HG03521 (cell line): Measurements from ENCODE around the gene OPRL1.

Experiments
- ATAC-seq: cut with Tn5 transposase; IDR thresholded peaks from one replicate; pipeline ENCODE4 v1.9.1; 2021; ENCODE audit warnings: mild to moderate bottlenecking, moderate library complexity; ENCODE audit not compliant: unreplicated experiment

The OPRL1 gene

DNA sequence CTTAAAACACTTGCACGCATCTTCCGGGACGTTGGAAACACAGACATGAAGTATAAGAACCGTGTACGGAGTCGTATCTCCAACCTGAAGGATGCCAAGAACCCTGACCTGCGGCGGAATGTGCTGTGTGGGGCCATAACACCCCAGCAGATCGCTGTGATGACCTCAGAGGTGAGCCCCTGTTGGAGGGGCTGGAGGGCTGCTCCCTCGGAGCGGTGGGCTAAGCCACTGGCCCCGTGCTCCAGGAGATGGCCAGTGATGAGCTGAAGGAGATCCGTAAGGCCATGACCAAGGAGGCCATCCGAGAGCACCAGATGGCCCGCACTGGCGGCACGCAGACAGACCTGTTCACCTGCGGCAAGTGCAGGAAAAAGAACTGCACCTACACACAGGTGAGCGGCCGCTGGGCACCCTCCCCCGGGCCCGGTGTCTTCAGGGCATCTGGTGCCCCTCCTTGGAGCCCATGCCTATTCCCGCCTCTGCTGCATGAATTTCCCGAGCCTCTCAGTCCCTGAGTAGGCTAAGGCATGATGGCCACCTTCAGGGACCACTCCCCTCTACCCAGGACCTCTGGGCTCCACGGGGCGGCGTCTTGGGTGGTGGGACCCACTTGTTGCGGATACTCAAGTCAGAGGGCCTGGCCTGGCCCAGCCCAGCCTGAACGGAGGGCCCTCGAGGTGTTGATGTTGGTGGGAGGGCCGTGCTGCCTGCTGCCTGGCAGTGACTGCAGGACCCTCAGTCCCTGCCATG lies 9.5 kb upstream of the OPRL1 start:
- ATAC-seq, result no peak

DNA sequence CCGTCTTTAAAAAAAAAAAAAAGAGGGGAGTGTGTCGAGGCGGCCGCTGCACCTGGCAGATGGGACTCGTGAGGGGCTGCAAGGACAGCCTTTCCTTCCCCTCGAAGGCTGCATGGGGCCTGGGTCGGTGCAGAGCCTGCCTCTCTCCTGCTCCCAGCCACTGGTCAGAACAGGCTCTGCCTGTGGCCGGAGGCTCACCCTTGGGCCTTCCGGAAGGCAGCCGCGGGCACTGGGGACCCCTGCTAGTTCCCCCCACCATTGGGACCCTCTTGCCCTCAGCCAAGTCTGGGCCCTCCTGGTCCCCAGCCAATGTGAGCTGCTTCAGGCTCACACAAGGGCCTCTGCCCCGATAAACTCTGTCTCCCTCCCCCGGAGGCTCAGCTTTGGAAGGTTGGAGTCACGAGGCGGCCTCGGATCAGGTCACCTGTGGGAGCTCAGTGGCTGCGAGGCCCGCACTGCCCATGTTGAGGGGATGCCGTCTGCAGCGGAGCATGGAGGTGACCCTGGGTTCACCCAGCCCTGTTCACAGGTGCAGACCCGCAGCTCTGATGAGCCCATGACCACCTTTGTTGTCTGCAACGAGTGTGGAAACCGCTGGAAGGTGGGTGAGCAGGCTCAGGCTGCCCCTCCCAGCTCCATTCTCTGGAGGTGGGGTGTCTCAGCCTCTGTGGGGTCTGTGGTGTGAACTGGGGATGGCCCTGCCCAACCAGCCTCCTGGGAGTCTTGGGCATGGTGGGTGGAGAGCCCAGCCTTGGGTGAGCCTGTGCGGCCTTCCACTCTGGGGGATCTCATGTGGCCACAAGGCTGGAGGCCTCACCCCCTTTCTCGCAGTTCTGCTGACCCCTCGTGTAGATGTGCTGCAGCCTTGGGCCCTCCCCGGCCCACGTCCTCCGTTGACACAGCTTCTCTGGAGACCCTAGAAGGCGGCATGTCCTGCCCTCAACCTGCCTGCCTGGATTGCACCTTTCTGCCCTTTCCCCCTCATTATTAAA lies 8.2 kb upstream of the OPRL1 start:
- ATAC-seq, result no peak

GRCh38 chr20:64072498-64073063 lies 7.3 kb upstream of the OPRL1 start:
- no peak for ATAC-seq

DNA sequence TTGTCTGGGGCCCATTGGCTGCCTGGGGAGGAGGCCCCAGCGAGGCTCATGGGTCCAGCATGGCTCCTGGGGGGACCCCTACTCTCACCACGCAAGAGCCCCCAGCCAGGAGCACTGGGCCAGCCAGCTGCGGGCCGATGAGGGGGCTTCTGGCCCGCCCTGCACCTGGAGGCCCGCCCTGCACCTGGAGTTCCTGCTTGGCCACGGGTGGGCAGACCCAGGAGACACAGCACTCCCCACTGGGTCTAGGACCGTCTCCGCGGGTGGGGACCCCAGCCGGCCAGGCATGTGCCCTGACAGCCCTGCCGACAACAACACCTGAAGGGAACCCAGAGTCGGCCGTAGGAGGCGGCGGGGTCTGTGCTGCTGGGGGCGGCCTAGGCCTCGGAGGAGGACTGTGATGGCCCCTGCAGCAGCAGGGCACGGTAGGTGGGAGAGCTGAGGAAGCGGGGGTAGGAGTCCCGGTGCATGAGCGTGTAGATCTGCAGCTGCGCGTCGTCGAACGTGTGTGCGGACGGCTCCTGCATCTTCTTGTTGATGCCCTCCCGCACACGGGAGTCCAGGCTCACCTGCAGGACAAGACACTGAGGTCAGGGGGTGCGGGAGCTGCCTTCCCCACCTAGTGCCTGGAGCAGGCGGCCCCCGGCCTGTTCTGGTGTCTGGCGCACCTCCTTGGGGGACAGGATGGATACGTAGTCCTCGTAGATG lies 6.3 kb upstream of the OPRL1 start:
- no peak for ATAC-seq

GRCh38 chr20:64074184-64074789 lies 5.6 kb upstream of the OPRL1 start:
- no peak for ATAC-seq

GRCh38 chr20:64074963-64075362 lies 4.9 kb upstream of the OPRL1 start:
- ATAC-seq, result no peak

DNA sequence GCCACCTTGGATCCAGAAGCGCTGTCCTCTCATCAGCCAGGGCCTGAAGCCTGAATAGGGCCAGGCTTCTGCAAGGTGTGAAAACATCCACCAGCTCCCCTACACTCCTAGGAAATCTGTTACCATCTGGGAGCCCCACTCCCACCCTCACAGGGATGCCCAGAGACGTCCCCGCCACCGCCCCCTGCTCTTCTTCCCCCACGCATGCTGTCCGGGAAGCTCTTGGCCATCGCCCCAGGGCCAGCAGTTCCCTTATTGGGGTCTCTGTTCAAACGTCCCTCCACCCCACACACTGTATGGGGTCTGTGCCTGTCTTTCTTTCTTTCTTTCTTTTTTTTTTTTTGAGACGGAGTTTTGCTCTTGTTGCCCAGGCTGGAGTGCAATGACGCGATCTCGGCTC lies 4.3 kb upstream of the OPRL1 start:
- no peak for ATAC-seq

GRCh38 chr20:64076061-64076997 lies 3.6 kb upstream of the OPRL1 start:
- ATAC-seq, result no peak

- no peak for ATAC-seq
Measured at GRCh38 chr20:64077094-64077493, 2.8 kb upstream of the OPRL1 start.

DNA sequence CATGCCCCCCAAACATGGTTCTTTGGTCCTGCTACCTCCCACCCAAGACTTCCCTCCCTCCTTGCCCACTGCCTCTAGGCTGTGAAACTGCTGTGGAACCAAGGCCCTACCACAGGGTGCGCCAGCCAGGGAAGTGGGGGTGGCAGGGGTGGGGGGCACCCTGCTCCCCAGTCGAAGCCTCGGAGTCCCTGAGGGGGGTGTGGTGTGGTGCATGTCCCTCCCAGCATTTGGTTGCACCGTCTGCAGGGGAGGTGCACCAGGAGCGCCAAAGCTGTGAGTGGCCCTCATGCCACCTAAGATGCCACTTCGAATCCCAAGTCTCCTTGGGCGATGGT lies 2.4 kb upstream of the OPRL1 start:
- ATAC-seq, result no peak

DNA sequence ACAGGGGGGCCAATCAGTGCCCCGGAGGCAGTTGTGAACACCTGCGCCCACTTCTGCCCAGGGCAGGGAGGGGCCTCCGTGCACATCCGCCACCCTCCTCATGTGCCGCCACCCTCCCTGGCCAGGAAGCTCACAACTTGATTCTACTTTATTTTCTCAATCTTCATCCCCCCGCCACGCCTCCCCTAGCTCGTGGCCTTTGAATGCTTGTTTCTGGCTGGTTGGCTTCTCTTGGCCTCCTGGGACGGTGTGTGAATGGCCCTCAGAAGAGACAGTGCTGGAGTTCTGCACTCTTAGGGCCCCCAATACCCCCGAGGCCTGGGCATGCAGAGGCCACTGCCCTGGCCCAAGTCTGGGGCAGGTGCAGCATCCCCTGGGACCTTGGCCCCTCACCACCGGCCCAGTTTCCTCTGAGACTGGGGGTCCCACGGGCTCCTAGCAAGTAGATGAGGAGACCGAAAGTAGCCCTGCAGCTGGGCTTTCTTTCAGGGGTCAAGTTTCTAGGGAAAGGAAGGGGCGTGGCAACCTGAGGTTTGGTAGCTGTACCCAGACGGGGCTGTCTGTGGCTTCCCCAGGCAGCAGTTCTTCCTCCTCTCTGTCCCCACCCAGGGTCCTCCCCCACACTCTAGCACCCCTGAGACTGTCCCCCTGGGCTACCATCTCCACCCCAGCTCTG lies 1.9 kb upstream of the OPRL1 start:
- ATAC-seq, result no peak

- no peak for ATAC-seq
Measured at GRCh38 chr20:64078934-64079272, 979 bp upstream of the OPRL1 start.

DNA sequence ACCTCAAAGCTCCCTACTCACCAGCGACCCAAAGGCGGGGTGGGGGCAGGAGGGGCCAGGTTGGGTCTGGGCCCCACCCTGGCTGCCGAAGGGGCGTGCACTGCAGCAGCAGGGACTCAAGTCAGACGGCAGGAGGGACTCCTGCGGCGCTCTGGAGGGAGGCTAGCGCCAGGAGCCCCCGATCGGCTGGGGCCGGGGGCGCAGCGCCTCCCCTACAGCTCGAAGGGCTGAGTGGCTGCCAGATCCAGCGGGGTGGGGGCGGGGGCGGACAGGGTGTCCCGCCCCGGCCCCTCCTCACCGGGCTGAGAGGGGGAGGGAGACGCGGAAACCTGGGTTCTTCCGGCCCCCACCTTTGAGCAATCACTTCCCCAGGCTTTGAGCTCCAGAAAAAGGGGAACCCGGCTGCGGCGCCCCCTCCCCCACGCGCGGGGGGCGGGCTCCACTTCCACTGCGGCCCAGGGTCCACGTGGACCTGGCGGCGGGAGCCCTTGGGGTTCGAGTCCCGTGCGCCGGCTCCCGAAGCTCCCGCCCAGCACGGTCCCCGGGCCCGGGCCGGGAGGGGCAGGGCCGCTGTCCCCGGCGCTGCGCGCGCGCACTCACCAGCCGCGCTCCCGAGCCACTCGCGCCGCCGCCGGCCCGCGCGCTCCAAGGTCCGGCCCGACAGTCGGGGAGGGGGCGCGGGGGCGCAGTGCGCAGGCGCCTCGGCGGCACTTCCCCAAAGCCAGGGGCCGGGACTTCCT lies 439 bp upstream of the OPRL1 start, which contains the start of gene RGS19:
TSS of gene RGS19 (minus strand) at position 246 of the 740 bp plus-strand sequence. CDS start 2,632 bp downstream, outside the sequence.
- ATAC-seq, result peak; percentile 51

DNA sequence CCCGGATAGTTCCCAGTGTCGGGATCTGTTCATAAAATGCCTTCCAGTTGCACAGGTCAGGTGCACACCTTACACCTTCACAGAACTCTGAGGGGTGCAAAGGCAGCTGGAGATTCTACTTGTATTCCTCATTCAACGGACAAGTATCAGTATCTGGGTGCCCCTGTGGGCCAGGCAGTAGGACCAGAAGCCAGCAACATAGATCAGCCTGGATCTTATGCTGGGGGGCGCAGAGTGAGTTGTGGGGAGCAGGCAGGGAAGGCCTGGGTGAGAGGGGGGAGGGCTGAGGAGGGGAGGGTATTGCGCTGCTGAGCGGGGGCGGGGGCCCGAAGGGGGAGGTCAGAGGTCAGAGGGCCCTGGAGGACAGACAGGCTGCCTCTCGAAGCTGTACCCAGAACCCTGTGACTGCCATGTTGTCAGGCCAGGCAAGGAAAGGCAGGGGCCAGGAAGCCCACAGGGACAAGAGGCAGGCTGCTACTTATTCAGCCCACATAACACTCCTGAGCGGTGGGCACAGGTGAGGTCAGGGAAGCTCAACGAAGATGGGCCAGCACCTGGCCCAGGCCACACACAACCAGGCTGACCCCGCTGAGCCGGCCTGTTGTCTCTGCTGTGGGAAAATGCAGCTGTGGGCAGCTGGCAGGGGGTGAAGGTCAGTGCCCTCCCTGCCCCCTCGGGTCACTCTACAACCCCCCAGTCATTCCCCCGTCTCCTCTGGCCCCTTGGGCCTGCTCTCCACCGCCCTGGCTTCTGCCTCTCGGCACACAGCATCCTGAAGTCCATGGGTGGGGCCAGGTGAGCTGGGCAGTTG lies 1.1 kb downstream of the OPRL1 start:
- ATAC-seq, result no peak

DNA sequence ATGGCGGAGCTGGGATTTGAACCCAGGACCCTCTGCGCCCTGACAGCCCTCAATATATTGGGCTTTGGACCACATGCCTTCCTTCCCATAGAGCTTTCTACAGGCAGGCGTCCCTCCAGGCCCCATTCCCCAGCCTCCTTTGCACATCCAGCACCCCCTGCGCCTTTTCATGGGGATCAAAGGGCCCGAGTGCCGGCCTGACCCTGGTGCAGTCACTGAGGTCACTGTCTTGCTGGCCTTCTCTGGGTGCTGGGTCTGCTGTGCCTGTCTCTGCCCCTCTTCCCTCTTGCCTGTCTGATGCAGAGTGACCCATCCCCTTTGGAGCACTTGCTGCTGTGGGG lies 1.7 kb downstream of the OPRL1 start:
- no peak for ATAC-seq

- ATAC-seq, result no peak
Measured at GRCh38 chr20:64082126-64082731, 2.3 kb downstream of the OPRL1 start.

- ATAC-seq, result no peak
Measured at GRCh38 chr20:64082820-64083377, 3.0 kb downstream of the OPRL1 start.
